Keratinocyte (primary cell): ENCODE measurements around the gene STAC3. TPM values are rescaled to one million over a fixed set of nuclear protein-coding genes. Genes with fewer than 3 reads are reported as not detected.

ENCODE experiments used
- DNase-seq: peaks from one replicate; pipeline ENCODE4 v3.0.0-alpha.2; 2011; ENCODE audit warnings: low read depth, missing footprints, low spot score
- FAIRE-seq: peaks from 2 replicates; lab custom pipeline; 2011; peaks lifted over from hg19 to GRCh38; lab: Jason Lieb, UNC
- H2AFZ ChIP-seq: 2 replicates; pipeline ENCODE4 v1.6.0; 2012; ENCODE audit warnings: low read length, control low read depth, inconsistent platforms; ENCODE audit not compliant: control insufficient read depth
- H3K27ac ChIP-seq: 2 replicates; pipeline ENCODE4 v1.5.1; 2011; ENCODE audit warnings: low read length; ENCODE audit not compliant: control insufficient read depth, insufficient read depth
- H3K27me3 ChIP-seq: 3 replicates; pipeline ENCODE4 v1.6.0; 2011; ENCODE audit warnings: low read length; ENCODE audit not compliant: control insufficient read depth, insufficient read depth; ENCODE audit errors: extremely low read depth
- H3K36me3 ChIP-seq, 2 experiments: 2 replicates in 1 of 2; 3 replicates in 1 of 2; pipeline ENCODE4 v1.5.1; 2011; ENCODE audit warnings: low read length in 2 of 2, mild to moderate bottlenecking in 1 of 2; ENCODE audit not compliant: control insufficient read depth in 2 of 2, insufficient read depth in 2 of 2; ENCODE audit errors: extremely low read depth in 1 of 2
- H3K4me1 ChIP-seq: 3 replicates; pipeline ENCODE4 v1.5.1; 2011; ENCODE audit warnings: low read length; ENCODE audit not compliant: control insufficient read depth, insufficient read depth; ENCODE audit errors: extremely low read depth
- H3K4me2 ChIP-seq: 3 replicates; pipeline ENCODE4 v1.6.0; 2011; ENCODE audit warnings: low read depth, low read length; ENCODE audit not compliant: control insufficient read depth, insufficient read depth; ENCODE audit errors: extremely low read depth
- H3K4me3 ChIP-seq, 3 experiments: fragments of 200-600 bp in 1 of 3; sonication (generic) in 1 of 3; 2 replicates in 2 of 3; 3 replicates in 1 of 3; pipeline ENCODE4 v1.5.1; 2011 to 2016; ENCODE audit warnings: low read length in 3 of 3, mild to moderate bottlenecking in 3 of 3, control low read depth in 2 of 3, inconsistent platforms in 1 of 3, low read depth in 1 of 3, mixed read lengths in 1 of 3, mixed run types in 1 of 3, moderate library complexity in 1 of 3; ENCODE audit not compliant: control insufficient read depth in 2 of 3, insufficient read depth in 2 of 3; ENCODE audit errors: extremely low read depth in 1 of 3
- H3K79me2 ChIP-seq: 2 replicates; pipeline ENCODE4 v1.6.0; 2012; ENCODE audit warnings: low read length; ENCODE audit not compliant: control insufficient read depth, insufficient read depth
- H3K9ac ChIP-seq: 3 replicates; pipeline ENCODE4 v1.6.0; 2011; ENCODE audit warnings: low read length; ENCODE audit not compliant: control insufficient read depth, insufficient read depth; ENCODE audit errors: extremely low read depth
- H3K9me1 ChIP-seq: 3 replicates; pipeline ENCODE4 v1.6.0; 2011; ENCODE audit warnings: low read length; ENCODE audit not compliant: control insufficient read depth, insufficient read depth; ENCODE audit errors: extremely low read depth
- H3K9me3 ChIP-seq: 2 replicates; pipeline ENCODE4 v1.5.1; 2012; ENCODE audit warnings: low read depth, low read length; ENCODE audit not compliant: control insufficient read depth
- H4K20me1 ChIP-seq: 3 replicates; pipeline ENCODE4 v1.6.0; 2011; ENCODE audit warnings: low read length; ENCODE audit not compliant: control insufficient read depth, insufficient read depth; ENCODE audit errors: extremely low read depth
- EZH2 ChIP-seq: IDR thresholded peaks from one replicate; pipeline ENCODE4 v1.6.1; 2012; ENCODE audit warnings: inconsistent platforms, mild to moderate bottlenecking, low read length, moderate library complexity
- dilution Hi-C: fragments of 300-500 bp; cut with MboI; formaldehyde crosslinking; loops from one replicate; pipeline ENCODE4 v1.7.0; 2020; ENCODE audit warnings: low sequenced_read_pairs; ENCODE audit not compliant: extremely low pct_ligation_motif_present
- polyA plus RNA-seq, 5 experiments: library from polyadenylated mRNA; depleted of rRNA in 3 of 5; stranded (reverse) in 3 of 5; stranded (forward) in 1 of 5; unstranded in 1 of 5; fragments of >200 nt; gene quantifications; 1 replicate in 1 of 5; 2 replicates in 3 of 5; 3 replicates in 1 of 5; pipeline versions ENCODE4 v1.2.1 to v1.2.3, GENCODE V29; 2011 to 2012; ENCODE audit warnings: missing spikeins in 2 of 5, low read depth in 1 of 5, low replicate concordance in 1 of 5
- TF ChIP-seq, protein P1 (sequence below), 3 experiments: IDR thresholded peaks in 1 of 3; conservative IDR thresholded peaks in 1 of 3; optimal IDR thresholded peaks in 1 of 3; 2 replicates in 2 of 3; 3 replicates in 1 of 3; pipeline versions ENCODE3 to v1.5.1; 2011; ENCODE audit warnings: low read length in 3 of 3, mild to moderate bottlenecking in 3 of 3, moderate library complexity in 2 of 3, control low read depth in 1 of 3, inconsistent platforms in 1 of 3; ENCODE audit not compliant: insufficient read depth in 2 of 3; ENCODE audit errors: extremely low read depth in 1 of 3

STAC3 gene
- polyA plus RNA-seq, 1 donor (not counting 4 experiments of a cell fraction or from before 2014, with no cell fraction given): 0.94 TPM

DNA sequence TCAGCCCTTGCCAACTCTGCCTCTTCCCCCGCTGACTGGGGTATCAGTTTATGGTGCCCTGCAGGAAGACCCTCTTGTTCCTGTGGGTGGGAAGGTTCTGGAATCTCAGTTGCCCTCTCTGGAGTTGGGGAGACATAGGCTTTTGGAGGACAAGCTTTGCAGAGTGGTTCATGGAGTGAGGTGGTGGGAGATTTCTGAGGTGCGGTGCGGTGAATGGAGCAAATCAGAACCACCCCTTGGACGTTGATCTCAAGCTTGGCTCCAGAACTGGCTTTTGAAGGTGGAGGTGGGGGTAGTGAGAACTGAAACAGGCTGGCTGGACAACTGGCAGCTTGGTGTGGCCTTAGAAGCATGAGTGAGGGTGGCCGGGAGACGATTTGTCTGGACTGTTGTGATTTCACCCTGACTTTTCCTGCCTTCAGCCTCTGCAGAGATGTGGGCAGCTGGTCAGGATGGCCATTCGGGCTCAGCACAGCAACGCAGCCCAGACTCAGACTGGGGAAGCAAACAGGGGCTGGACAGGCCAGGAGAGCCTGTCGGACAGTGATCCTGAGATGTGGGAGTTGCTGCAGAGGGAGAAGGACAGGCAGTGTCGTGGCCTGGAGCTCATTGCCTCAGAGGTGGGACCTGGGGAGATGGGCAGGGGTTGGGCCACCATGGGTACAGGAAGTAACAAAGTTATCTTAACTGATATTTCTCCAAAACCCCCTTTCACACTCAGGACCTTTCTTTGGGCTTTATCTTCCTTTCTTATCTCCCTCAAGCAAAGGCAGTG lies 20.4 kb downstream of the STAC3 start:
- Histone ChIP-seq H3K79me2 (peaks cover 25% of the 10 kb centered on the region), H3K4me2 (peak overlapping the region; percentile 96), H3K4me1 (peaks cover 43% of the 10 kb centered on the region), H4K20me1 (no peaks in the 10 kb centered on the region), H3K27me3 (no peaks in the 10 kb centered on the region), H3K9me1 (no peaks in the 10 kb centered on the region), H3K27ac (peak overlapping the region; percentile 94), H2AFZ (no peak overlapping the region), H3K36me3 (peaks cover 25 to 41% of the 10 kb centered on the region in 2 experiments), H3K9ac (peak overlapping the region; percentile 98), H3K9me3 (no peaks in the 10 kb centered on the region), H3K4me3 (peak overlapping the region; percentile 63 to 97 (median 72))
- FAIRE-seq (no peak), DNase-seq (no peak)
- TF ChIP-seq, protein P1, sequence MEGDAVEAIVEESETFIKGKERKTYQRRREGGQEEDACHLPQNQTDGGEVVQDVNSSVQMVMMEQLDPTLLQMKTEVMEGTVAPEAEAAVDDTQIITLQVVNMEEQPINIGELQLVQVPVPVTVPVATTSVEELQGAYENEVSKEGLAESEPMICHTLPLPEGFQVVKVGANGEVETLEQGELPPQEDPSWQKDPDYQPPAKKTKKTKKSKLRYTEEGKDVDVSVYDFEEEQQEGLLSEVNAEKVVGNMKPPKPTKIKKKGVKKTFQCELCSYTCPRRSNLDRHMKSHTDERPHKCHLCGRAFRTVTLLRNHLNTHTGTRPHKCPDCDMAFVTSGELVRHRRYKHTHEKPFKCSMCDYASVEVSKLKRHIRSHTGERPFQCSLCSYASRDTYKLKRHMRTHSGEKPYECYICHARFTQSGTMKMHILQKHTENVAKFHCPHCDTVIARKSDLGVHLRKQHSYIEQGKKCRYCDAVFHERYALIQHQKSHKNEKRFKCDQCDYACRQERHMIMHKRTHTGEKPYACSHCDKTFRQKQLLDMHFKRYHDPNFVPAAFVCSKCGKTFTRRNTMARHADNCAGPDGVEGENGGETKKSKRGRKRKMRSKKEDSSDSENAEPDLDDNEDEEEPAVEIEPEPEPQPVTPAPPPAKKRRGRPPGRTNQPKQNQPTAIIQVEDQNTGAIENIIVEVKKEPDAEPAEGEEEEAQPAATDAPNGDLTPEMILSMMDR (optimal IDR thresholded peaks at IDR 0.05 in 1 of 3, IDR thresholded peaks at IDR 0.05 in 1 of 3, conservative IDR thresholded peaks at IDR 0.05 in 1 of 3; ENCODE audit: extremely low read depth in 1 of 3, insufficient read depth in 2 of 3, low read length in 3 of 3): no peak
- TF ChIP-seq EZH2: no peak
- dilution Hi-C loops: no loop called here

DNA sequence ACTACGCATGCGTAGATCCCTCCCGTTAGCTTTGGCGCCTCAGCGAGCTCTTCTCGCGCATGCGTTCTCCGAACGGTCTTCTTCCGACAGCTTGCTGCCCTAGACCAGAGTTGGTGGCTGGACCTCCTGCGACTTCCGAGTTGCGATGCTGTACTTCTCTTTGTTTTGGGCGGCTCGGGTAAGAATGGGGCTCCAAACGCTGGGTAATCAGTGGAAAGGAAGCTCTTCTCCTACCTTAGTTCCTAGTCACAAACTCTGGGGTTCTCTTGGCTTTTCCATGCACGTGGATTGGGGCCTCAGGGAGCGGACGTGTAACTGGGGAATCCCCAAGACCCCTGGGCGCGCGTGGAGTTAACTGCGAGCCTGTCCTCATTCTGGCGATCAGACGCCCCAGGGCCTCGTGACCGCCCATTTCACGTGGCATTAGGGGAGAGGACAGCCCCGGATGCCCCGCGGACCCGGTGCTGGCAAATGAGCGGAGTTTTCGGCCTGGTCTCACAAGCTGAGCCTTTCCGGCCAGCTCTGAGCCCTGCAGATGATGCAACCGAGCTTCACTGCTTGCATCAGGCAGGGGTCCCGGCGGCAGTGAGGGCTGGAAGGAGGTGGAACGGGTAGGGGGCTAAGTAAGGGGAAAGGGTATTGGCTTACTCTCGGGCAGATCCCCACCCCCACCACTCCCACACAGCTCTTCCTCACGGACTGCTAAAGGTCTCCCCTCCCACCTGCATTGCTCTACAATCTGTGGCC lies 21.2 kb downstream of the STAC3 start, which contains the start of gene SHMT2:
Gene SHMT2, plus strand, starts transcription at position 78 of the 747 bp plus-strand sequence. Its CDS starts 68 bp downstream, at position 146.
- Histone ChIP-seq H3K9me1 (no peaks in the 10 kb centered on the region), H3K79me2 (peaks cover 25% of the 10 kb centered on the region), H2AFZ (peak within 1 kb of the TSS; percentile 90), H4K20me1 (no peaks in the 10 kb centered on the region), H3K27me3 (no peaks in the 10 kb centered on the region), H3K4me3 (peak within 1 kb of the TSS; percentile 63 to 97 (median 72)), H3K4me1 (peaks cover 36% of the 10 kb centered on the region), H3K9ac (peak within 1 kb of the TSS; percentile 98), H3K27ac (peak within 1 kb of the TSS; percentile 94), H3K4me2 (peak within 1 kb of the TSS; percentile 96), H3K36me3 (peaks cover 25 to 39% of the 10 kb centered on the region in 2 experiments), H3K9me3 (no peaks in the 10 kb centered on the region)
- dilution Hi-C loops: no loop called here
- FAIRE-seq (peak; percentile 90), DNase-seq (peak; percentile 79)
- TF ChIP-seq EZH2: no peak
- TF ChIP-seq, protein P1 (optimal IDR thresholded peaks at IDR 0.05 in 1 of 3, IDR thresholded peaks at IDR 0.05 in 1 of 3, conservative IDR thresholded peaks at IDR 0.05 in 1 of 3; ENCODE audit: extremely low read depth in 1 of 3, insufficient read depth in 2 of 3, low read length in 3 of 3): peak in 1 of 3 experiments; percentile 1
